Hepatocyte (in vitro differentiated cells): ENCODE results near the gene CDC45.

Experiments
- EZH2phosphoT487 ChIP-seq: fragments of 200-600 bp; sonication (generic); IDR thresholded peaks from one replicate; pipeline ENCODE4 v1.6.1; 2018; ENCODE audit warnings: antibody characterized with exemption, mild to moderate bottlenecking, low read depth, moderate library complexity; ENCODE audit not compliant: unreplicated experiment, severe bottlenecking
- TF ChIP-seq, protein P1 (sequence below): fragments of 200-600 bp; sonication (generic); IDR thresholded peaks from 2 replicates; pipeline ENCODE4 v1.5.1; 2016; ENCODE audit warnings: antibody characterized with exemption, mild to moderate bottlenecking; ENCODE audit not compliant: poor library complexity

DNA sequence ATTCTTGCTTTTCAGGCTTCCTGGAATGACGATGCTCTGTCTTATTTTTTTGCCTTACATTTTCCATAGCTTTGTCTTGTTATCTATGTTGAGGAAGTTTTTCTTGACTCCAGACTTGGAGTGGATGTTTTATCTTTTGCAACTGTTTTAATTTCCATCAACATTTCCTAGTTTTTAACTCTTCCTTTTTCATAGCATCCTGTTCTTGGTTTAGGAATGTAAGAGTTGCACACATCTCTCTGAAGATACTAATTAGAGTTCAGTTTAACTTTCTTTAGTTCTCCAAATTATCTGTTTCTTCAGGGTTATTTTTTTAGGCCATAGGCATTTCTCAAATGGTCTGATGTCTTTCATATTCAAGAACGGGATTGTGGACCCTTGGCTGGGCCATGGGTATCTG is 34.1 kb downstream of the CDC45 start:
- TF ChIP-seq, protein P1, sequence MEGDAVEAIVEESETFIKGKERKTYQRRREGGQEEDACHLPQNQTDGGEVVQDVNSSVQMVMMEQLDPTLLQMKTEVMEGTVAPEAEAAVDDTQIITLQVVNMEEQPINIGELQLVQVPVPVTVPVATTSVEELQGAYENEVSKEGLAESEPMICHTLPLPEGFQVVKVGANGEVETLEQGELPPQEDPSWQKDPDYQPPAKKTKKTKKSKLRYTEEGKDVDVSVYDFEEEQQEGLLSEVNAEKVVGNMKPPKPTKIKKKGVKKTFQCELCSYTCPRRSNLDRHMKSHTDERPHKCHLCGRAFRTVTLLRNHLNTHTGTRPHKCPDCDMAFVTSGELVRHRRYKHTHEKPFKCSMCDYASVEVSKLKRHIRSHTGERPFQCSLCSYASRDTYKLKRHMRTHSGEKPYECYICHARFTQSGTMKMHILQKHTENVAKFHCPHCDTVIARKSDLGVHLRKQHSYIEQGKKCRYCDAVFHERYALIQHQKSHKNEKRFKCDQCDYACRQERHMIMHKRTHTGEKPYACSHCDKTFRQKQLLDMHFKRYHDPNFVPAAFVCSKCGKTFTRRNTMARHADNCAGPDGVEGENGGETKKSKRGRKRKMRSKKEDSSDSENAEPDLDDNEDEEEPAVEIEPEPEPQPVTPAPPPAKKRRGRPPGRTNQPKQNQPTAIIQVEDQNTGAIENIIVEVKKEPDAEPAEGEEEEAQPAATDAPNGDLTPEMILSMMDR = no peak
- TF ChIP-seq EZH2phosphoT487 = no peak
